ENCODE measurements around the gene FCRL3. TPM values are rescaled to one million over a fixed set of nuclear protein-coding genes. Genes with fewer than 3 reads are reported as not detected.
"Not testable (repeated sequence)": the region's sequence is repeated elsewhere in the genome, so short reads cannot be mapped to it uniquely, and the experiment has no call there.

The FCRL3 gene
- not detected in 2 replicates for total RNA-seq (ENCODE audit: low replicate concordance)
- long read RNA-seq: 0 reads

DNA sequence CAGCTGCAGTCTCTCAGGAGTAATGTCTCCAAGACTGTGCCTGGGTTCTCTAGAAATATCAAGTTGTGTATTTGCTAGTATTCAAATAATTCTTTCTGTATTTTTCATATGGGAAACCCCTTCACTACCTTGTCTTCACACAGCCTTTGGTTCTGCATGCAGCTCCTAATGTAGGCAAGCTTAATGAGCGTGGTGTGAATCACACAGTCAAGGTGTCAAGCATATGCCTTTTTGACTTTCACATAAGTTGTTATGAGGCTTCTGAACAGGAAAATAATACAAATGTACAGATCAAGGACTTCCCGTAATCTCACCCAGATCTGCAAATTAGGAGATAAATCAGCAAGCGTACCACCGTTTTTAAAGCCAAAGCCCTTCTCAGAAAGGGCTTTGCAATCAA lies at the start of gene FCRL3:
TSS of gene FCRL3 (minus strand) at position 38 of the 400 bp plus-strand sequence. CDS start 280 bp downstream, outside the sequence.
- Mint-ChIP-seq H3K27ac (no peak within 1 kb of the TSS), H3K27me3 (peaks cover 18% of the 10 kb centered on the region), H3K4me1 (ENCODE audit: unreplicated experiment) (no peaks in the 10 kb centered on the region), H3K36me3 (no peaks in the 10 kb centered on the region), H3K9me3 (no peaks in the 10 kb centered on the region), H3K4me3 (no peak within 1 kb of the TSS)
- no peak for DNase-seq (ENCODE audit: extremely low spot score, unreplicated experiment)
- no peak for TF ChIP-seq CTCF (conservative IDR thresholded peaks at IDR 0.05)

- Mint-ChIP-seq H3K9me3 (no peaks in the 10 kb centered on the region), H3K27ac (no peak overlapping the region), H3K4me1 (ENCODE audit: unreplicated experiment) (no peaks in the 10 kb centered on the region), H3K36me3 (no peaks in the 10 kb centered on the region), H3K27me3 (no peaks in the 10 kb centered on the region), H3K4me3 (no peak overlapping the region)
- no peak for TF ChIP-seq CTCF (conservative IDR thresholded peaks at IDR 0.05)
- no peak for DNase-seq (ENCODE audit: extremely low spot score, unreplicated experiment)
These were observed 47.8 kb upstream of the FCRL3 start for GRCh38 chr1:157748262-157748817.

- no peak for TF ChIP-seq CTCF (conservative IDR thresholded peaks at IDR 0.05)
- no peak overlapping the region for H3K27ac Mint-ChIP-seq
- H3K9me3 Mint-ChIP-seq: no peaks in the 10 kb centered on the region
- no peak overlapping the region for H3K4me3 Mint-ChIP-seq
- no peaks in the 10 kb centered on the region for H3K27me3 Mint-ChIP-seq
- no peak for DNase-seq (ENCODE audit: extremely low spot score, unreplicated experiment)
- no peaks in the 10 kb centered on the region for H3K36me3 Mint-ChIP-seq
- no peaks in the 10 kb centered on the region for H3K4me1 Mint-ChIP-seq (ENCODE audit: unreplicated experiment)
These were observed 38.8 kb upstream of the FCRL3 start for GRCh38 chr1:157739229-157739901.

DNA sequence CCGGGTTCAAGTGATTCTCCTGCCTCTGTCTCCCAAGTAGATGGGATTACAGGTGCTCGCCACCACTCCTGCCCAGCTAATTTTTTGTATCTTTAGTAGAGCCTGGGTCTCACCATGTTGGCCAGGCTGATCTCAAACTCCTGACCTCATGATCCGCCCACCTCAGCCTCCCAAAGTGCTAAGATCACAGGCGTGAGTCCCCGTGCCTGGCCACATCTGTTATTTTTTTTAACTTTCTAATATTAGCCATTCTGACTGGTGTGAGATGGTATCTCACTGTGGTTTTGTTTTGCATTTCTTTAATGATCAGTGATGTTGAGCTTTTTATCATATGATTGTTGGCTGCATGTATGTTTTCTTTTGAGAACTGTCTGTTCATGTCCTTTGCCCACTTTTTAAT lies 35.4 kb upstream of the FCRL3 start:
- not testable (repeated sequence) for H3K36me3 Mint-ChIP-seq; H3K27ac Mint-ChIP-seq; DNase-seq (ENCODE audit: extremely low spot score, unreplicated experiment); H3K9me3 Mint-ChIP-seq; H3K4me1 Mint-ChIP-seq (ENCODE audit: unreplicated experiment); H3K27me3 Mint-ChIP-seq; H3K4me3 Mint-ChIP-seq

DNA sequence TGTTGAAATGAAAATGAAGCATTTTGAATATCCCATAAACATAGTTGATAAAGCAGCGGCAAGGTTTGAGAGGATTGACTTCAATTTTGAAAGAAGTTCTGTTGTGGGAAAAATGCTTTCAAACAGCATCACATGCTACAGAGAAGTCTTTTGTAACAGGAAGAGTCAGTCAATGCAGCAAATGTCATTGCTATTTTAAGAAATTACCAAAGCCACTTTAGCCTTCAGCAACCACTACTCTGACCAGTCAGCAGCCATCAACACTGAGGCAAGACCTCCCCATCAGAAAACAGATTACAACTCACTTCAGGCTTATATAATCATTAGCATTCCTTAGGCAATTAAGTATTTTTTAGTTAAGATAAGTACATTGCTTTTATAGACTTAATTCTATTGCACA lies 33.8 kb upstream of the FCRL3 start:
- H3K4me1 Mint-ChIP-seq (ENCODE audit: unreplicated experiment): no peaks in the 10 kb centered on the region
- H3K9me3 Mint-ChIP-seq: no peaks in the 10 kb centered on the region
- TF ChIP-seq CTCF (conservative IDR thresholded peaks at IDR 0.05): no peak
- no peaks in the 10 kb centered on the region for H3K36me3 Mint-ChIP-seq
- no peak overlapping the region for H3K4me3 Mint-ChIP-seq
- no peak overlapping the region for H3K27ac Mint-ChIP-seq
- no peak for DNase-seq (ENCODE audit: extremely low spot score, unreplicated experiment)
- no peaks in the 10 kb centered on the region for H3K27me3 Mint-ChIP-seq

DNA sequence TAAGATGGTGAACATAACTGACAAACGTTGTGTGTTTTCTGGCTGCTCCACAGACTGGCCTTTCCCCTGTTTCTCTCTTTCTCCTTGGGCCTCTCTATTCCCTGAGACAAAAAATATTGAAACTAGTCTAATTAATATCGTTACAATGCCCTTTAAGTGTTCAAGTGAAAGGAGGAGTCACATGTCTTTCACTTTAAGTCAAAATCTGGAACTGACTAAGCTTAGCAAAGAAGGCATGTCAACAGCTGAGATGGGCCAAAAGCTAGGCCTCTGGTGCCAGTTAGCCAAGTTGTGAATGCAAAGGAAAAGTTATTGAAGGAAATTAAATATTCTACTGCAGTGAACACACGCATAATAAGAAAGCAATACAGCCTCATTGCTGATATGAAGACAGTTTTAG lies 32.2 kb upstream of the FCRL3 start:
- Mint-ChIP-seq H3K36me3 (no peaks in the 10 kb centered on the region), H3K27ac (no peak overlapping the region), H3K4me1 (ENCODE audit: unreplicated experiment) (no peaks in the 10 kb centered on the region), H3K27me3 (no peaks in the 10 kb centered on the region), H3K4me3 (no peak overlapping the region), H3K9me3 (no peaks in the 10 kb centered on the region)
- no peak for DNase-seq (ENCODE audit: extremely low spot score, unreplicated experiment)
- no peak for TF ChIP-seq CTCF (conservative IDR thresholded peaks at IDR 0.05)

All from type B pancreatic cell (in vitro differentiated cells).